Measurements from ENCODE around the gene IL4I1.

DNA sequence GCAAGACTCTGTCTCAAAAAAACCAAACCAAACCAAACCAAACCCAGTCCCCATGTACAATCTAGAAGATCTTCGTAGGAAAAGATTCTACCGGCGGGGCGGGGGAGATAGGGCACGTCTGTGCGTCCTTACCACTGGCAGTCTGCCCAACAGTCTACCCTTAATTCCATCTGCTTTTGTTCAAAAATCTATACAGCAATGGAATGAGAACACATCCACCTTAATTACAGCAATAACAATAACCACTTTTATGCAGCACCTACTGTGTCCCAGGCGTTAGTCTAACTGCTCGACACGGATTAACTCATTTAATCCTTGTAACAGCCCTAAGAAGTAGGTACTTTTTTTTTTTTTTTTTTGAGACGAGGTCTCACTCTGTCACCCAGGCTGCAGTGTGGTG is 29.8 kb upstream of the IL4I1 start:
- no peak for TF ChIP-seq POLR2A (IDR thresholded peaks at IDR 0.05; ENCODE audit: low read length)
- no peak for TF ChIP-seq GATA1 (IDR thresholded peaks at IDR 0.05; ENCODE audit: low read depth, low read length)
